SU-DHL-6 (cell line): ENCODE results near the gene SAMD4B.
A peak's percentile ranks its signal among the peaks of the same experiment; 100 is the strongest.

Source experiments
- H2AFZ ChIP-seq: fragments of 200-600 bp; sonication (generic); 2 replicates; pipeline ENCODE4 v1.6.1; 2014; ENCODE audit warnings: low read depth, mild to moderate bottlenecking, moderate library complexity, mixed read lengths, antibody characterized with exemption, low read length; ENCODE audit not compliant: severe bottlenecking
- H3F3A ChIP-seq: fragments of 200-600 bp; shearing (Covaris generic); 2 replicates; pipeline ENCODE4 v1.6.0; 2016; ENCODE audit warnings: antibody characterized with exemption, mild to moderate bottlenecking; ENCODE audit not compliant: insufficient read depth
- H3K27ac ChIP-seq: fragments of 200-600 bp; sonication (generic); 2 replicates; pipeline ENCODE4 v1.5.1; 2016; ENCODE audit warnings: low read depth, mild to moderate bottlenecking, low read length, moderate library complexity, mixed read lengths
- H3K27me3 ChIP-seq: fragments of 200-600 bp; sonication (generic), shearing (Covaris generic); 2 replicates; pipeline ENCODE4 v1.6.0; 2014; ENCODE audit warnings: mild to moderate bottlenecking, low read length
- H3K36me3 ChIP-seq: fragments of 200-600 bp; sonication (generic); 2 replicates; pipeline ENCODE4 v1.6.1; 2014; ENCODE audit warnings: mild to moderate bottlenecking, low read length, mixed read lengths
- H3K4me2 ChIP-seq: fragments of 300-600, 200-600 bp; shearing (Covaris generic), sonication (generic); 2 replicates; pipeline ENCODE4 v1.6.0; 2014; ENCODE audit warnings: low read length, low read depth, mild to moderate bottlenecking; ENCODE audit not compliant: poor library complexity, severe bottlenecking
- H3K4me3 ChIP-seq: fragments of 200-600 bp; sonication (generic); 2 replicates; pipeline ENCODE4 v1.5.1; 2014; ENCODE audit warnings: antibody characterized with exemption, low read length, mild to moderate bottlenecking, mixed read lengths; ENCODE audit not compliant: insufficient read depth, poor library complexity, severe bottlenecking
- H3K79me2 ChIP-seq: fragments of 200-600 bp; sonication (generic); 2 replicates; pipeline ENCODE4 v1.6.1; 2014; ENCODE audit warnings: mild to moderate bottlenecking, low read length, moderate library complexity; ENCODE audit not compliant: insufficient read depth
- H3K9ac ChIP-seq: fragments of 200-600 bp; sonication (generic); 2 replicates; pipeline ENCODE4 v1.7.0; 2014; ENCODE audit warnings: mild to moderate bottlenecking, low read length
- H3K9me2 ChIP-seq: fragments of 200-600 bp; sonication (generic); replicated peaks from 2 replicates; pipeline ENCODE4 v1.6.1; 2014; ENCODE audit warnings: low read length; ENCODE audit not compliant: insufficient read depth
- H3K9me3 ChIP-seq: fragments of 200-600 bp; sonication (generic); 2 replicates; pipeline ENCODE4 v1.6.1; 2014; ENCODE audit warnings: low read length, mixed read lengths; ENCODE audit not compliant: insufficient read depth
- H4K20me1 ChIP-seq: fragments of 200-600 bp; sonication (generic); 2 replicates; pipeline ENCODE4 v1.6.1; 2014; ENCODE audit warnings: low read depth, mild to moderate bottlenecking, antibody characterized with exemption, low read length, moderate library complexity, mixed read lengths
- CTCF ChIP-seq: fragments of 200-600 bp; sonication (generic); IDR thresholded peaks from one replicate; pipeline ENCODE4 v1.5.1; 2017; ENCODE audit warnings: antibody characterized with exemption, mild to moderate bottlenecking, low read length, moderate library complexity; ENCODE audit not compliant: insufficient read depth, poor library complexity, severe bottlenecking
- EZH2phosphoT487 ChIP-seq: fragments of 200-600 bp; sonication (generic), shearing (Covaris generic); conservative IDR thresholded peaks from 2 replicates; pipeline ENCODE4 v1.6.1; 2018; ENCODE audit warnings: mild to moderate bottlenecking, antibody characterized with exemption, low read length, moderate library complexity, mixed read lengths

Gene SAMD4B

DNA sequence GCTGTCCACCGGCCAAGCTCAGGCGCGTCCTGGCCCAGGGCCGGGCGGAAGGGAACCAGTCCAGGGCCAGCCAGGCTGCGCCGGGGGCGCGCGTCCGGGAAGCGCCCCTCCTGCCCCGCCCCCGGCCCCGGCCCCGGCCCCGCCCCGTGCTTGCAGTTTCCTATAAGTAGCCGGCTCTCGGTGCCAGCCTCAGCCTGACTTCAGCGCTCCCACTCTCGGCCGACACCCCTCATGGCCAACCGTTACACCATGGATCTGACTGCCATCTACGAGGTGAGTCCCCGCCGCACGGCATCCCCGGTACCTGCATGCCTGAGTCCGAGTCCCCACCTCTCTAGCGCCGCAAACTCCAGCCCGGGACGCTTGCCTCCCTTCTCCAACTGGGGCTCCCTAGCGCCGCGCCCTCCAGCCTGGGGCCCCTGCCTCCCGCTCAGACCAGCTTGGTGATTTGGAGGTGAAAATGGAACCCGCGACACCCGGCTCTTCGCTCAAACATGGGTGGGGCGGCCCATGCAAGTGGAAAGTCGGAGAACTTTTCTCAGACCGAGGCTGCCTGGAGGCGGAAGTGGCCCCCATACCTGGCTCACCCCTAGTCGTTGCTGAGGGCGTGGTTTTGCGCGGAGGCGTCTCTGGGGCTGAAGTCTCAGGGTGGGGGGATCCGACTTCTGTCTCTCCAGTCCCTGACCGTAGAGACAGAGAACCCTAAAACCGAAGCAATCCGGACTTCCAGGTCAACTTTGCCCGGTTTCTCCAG, 64.6 kb downstream of the SAMD4B start, which contains the start of gene ZFP36:
TSS of gene ZFP36 (plus strand) at position 192 of the 754 bp plus-strand sequence. CDS start at position 250, 58 bp downstream.
- H2AFZ ChIP-seq, result peak within 1 kb of the TSS; percentile 56
- no peak for TF ChIP-seq EZH2phosphoT487
- no peak for TF ChIP-seq CTCF
- peak within 1 kb of the TSS; percentile 97 for H3K4me2 ChIP-seq
- H3K4me3 ChIP-seq, result peak within 1 kb of the TSS; percentile 91
- no peaks in the 10 kb centered on the region for H3K27me3 ChIP-seq
- peaks cover 22% of the 10 kb centered on the region for H3K79me2 ChIP-seq
- H3K9ac ChIP-seq, result peak within 1 kb of the TSS; percentile 98
- H3K9me2 ChIP-seq, result no peaks in the 10 kb centered on the region
- no peaks in the 10 kb centered on the region for H4K20me1 ChIP-seq
- H3K27ac ChIP-seq, result peak within 1 kb of the TSS; percentile 98
- H3K36me3 ChIP-seq, result no peaks in the 10 kb centered on the region
- no peaks in the 10 kb centered on the region for H3K9me3 ChIP-seq
- H3F3A ChIP-seq, result peaks cover 60% of the 10 kb centered on the region

DNA sequence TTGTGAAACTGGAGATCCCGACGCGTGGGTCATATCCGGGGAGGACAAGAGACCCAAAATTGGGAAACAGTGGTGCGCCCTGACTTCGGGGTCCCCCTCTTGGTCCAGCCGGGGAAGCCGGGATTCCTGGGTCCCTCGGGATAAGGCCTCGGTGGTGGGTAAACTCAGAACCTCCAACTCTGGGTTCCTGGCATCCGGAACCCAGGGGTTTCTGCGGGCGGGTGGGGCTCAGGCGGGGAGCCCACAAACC, 65.1 kb downstream of the SAMD4B start:
- Histone ChIP-seq H3K4me2 (peak overlapping the region; percentile 97), H4K20me1 (no peaks in the 10 kb centered on the region), H3K9me2 (no peaks in the 10 kb centered on the region), H2AFZ (no peak overlapping the region), H3K9ac (peak overlapping the region; percentile 98), H3F3A (peaks cover 61% of the 10 kb centered on the region), H3K4me3 (peak overlapping the region; percentile 91), H3K9me3 (no peaks in the 10 kb centered on the region), H3K36me3 (no peaks in the 10 kb centered on the region), H3K27me3 (no peaks in the 10 kb centered on the region), H3K27ac (peak overlapping the region; percentile 98), H3K79me2 (peaks cover 22% of the 10 kb centered on the region)
- TF ChIP-seq CTCF (no peak), EZH2phosphoT487 (no peak)

GRCh38 chr19:39407660-39408391, 65.6 kb downstream of the SAMD4B start:
- peak overlapping the region; percentile 91 for H3K4me3 ChIP-seq
- peak overlapping the region; percentile 98 for H3K9ac ChIP-seq
- no peaks in the 10 kb centered on the region for H4K20me1 ChIP-seq
- no peaks in the 10 kb centered on the region for H3K36me3 ChIP-seq
- no peaks in the 10 kb centered on the region for H3K9me3 ChIP-seq
- peaks cover 61% of the 10 kb centered on the region for H3F3A ChIP-seq
- H2AFZ ChIP-seq, result no peak overlapping the region
- H3K27me3 ChIP-seq, result no peaks in the 10 kb centered on the region
- TF ChIP-seq EZH2phosphoT487 (no peak), CTCF (no peak)
- peak overlapping the region; percentile 97 for H3K4me2 ChIP-seq
- H3K27ac ChIP-seq, result peak overlapping the region; percentile 98
- peaks cover 24% of the 10 kb centered on the region for H3K79me2 ChIP-seq
- no peaks in the 10 kb centered on the region for H3K9me2 ChIP-seq
